ENCODE data around the gene LRIG1.

LRIG1 gene

GRCh38 chr3:66485291-66485968 is 15.4 kb downstream of the LRIG1 start:
- DNase-seq: no peak

GRCh38 chr3:66484106-66484844 is 16.5 kb downstream of the LRIG1 start:
- no peak for DNase-seq

- no peak for DNase-seq
These were observed 17.4 kb downstream of the LRIG1 start for GRCh38 chr3:66483409-66483906.

GRCh38 chr3:66483006-66483405 is 17.8 kb downstream of the LRIG1 start:
- DNase-seq: no peak

GRCh38 chr3:66482018-66482404 is 18.8 kb downstream of the LRIG1 start:
- DNase-seq: no peak

- DNase-seq: no peak
These were observed 19.5 kb downstream of the LRIG1 start for GRCh38 chr3:66481071-66482017.

GRCh38 chr3:66480666-66481065 is 20.2 kb downstream of the LRIG1 start:
- no peak for DNase-seq

GRCh38 chr3:66479532-66479947 is 21.3 kb downstream of the LRIG1 start:
- no peak for DNase-seq

GRCh38 chr3:66478960-66479359 is 21.9 kb downstream of the LRIG1 start:
- DNase-seq: no peak

GRCh38 chr3:66477856-66478255 is 23.0 kb downstream of the LRIG1 start:
- no peak for DNase-seq

GRCh38 chr3:66476852-66477381 is 23.9 kb downstream of the LRIG1 start:
- no peak for DNase-seq

GRCh38 chr3:66475386-66476020 is 25.3 kb downstream of the LRIG1 start:
- no peak for DNase-seq

GRCh38 chr3:66473692-66474091 is 27.1 kb downstream of the LRIG1 start:
- DNase-seq: no peak

- DNase-seq: no peak
These were observed 27.6 kb downstream of the LRIG1 start for GRCh38 chr3:66473181-66473580.

GRCh38 chr3:66472313-66473134 is 28.3 kb downstream of the LRIG1 start:
- DNase-seq: no peak

- DNase-seq: no peak
These were observed 29.7 kb downstream of the LRIG1 start for GRCh38 chr3:66470956-66471686.

GRCh38 chr3:66470285-66470684 is 30.5 kb downstream of the LRIG1 start:
- no peak for DNase-seq

GRCh38 chr3:66469220-66469640 is 31.6 kb downstream of the LRIG1 start:
- no peak for DNase-seq

GRCh38 chr3:66467996-66468735 is 32.7 kb downstream of the LRIG1 start:
- DNase-seq: no peak

Data from CD4-positive, alpha-beta T cell treated with Interferon gamma for 1 hour (primary cell).